HL-60 (cell line): Measurements from ENCODE around the gene RNF26.

Experiments used
- DNase-seq, 2 experiments: peaks; one replicate each; pipeline ENCODE4 v3.0.0-alpha.2; 2010 to 2020; ENCODE audit warnings: low read depth in 1 of 2, low spot score in 1 of 2
- H3K27ac ChIP-seq: fragments of 250-450 bp; sonication (Bioruptor Pico); replicated peaks from 2 replicates; pipeline ENCODE4 v1.5.1; 2020; ENCODE audit warnings: mild to moderate bottlenecking, moderate library complexity
- H3K27me3 ChIP-seq: fragments of 250-450 bp; sonication (Bioruptor Pico); 2 replicates; pipeline ENCODE4 v1.5.1; 2021; ENCODE audit warnings: mild to moderate bottlenecking, moderate library complexity; ENCODE audit not compliant: insufficient read depth, poor library complexity, severe bottlenecking
- H3K4me3 ChIP-seq: replicated peaks from 2 replicates; pipeline ENCODE4 v1.5.1; 2011; ENCODE audit warnings: mild to moderate bottlenecking, control low read depth, low read length; ENCODE audit not compliant: insufficient read depth
- GABPA ChIP-seq: IDR thresholded peaks from 2 replicates; pipeline ENCODE4 v1.6.1; 2012; ENCODE audit warnings: low read depth
- POLR2AphosphoS5 ChIP-seq: IDR thresholded peaks from 2 replicates; pipeline ENCODE4 v1.6.1; 2012; ENCODE audit warnings: low read depth
- SPI1 ChIP-seq: IDR thresholded peaks from 2 replicates; pipeline ENCODE4 v1.6.1; 2012; ENCODE audit warnings: low read depth, mild to moderate bottlenecking, borderline replicate concordance
- TF ChIP-seq, protein P1 (sequence below): IDR thresholded peaks from 2 replicates; pipeline ENCODE4 v1.6.1; 2012; ENCODE audit warnings: low read depth; ENCODE audit not compliant: insufficient replicate concordance
- TF ChIP-seq, protein P2 (sequence below): IDR thresholded peaks from one replicate; pipeline ENCODE4 v1.5.1; 2011; ENCODE audit warnings: low read length, control low read depth, inconsistent platforms; ENCODE audit not compliant: insufficient read depth

Gene RNF26

DNA sequence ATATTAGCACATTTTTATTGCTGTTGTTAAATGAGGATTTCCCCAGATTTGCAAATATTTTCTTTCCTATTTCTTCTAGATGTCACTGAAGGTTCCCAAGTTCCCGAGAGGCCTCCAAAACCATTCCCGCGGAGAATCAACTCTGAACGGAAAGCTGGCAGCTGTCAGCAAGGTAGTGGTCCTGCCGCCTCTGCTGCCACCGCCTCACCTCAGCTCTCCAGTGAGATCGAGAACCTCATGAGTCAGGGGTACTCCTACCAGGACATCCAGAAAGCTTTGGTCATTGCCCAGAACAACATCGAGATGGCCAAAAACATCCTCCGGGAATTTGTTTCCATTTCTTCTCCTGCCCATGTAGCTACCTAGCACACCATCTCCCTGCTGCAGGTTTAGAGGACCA lies 34.9 kb upstream of the RNF26 start:
- TF ChIP-seq, protein P1, sequence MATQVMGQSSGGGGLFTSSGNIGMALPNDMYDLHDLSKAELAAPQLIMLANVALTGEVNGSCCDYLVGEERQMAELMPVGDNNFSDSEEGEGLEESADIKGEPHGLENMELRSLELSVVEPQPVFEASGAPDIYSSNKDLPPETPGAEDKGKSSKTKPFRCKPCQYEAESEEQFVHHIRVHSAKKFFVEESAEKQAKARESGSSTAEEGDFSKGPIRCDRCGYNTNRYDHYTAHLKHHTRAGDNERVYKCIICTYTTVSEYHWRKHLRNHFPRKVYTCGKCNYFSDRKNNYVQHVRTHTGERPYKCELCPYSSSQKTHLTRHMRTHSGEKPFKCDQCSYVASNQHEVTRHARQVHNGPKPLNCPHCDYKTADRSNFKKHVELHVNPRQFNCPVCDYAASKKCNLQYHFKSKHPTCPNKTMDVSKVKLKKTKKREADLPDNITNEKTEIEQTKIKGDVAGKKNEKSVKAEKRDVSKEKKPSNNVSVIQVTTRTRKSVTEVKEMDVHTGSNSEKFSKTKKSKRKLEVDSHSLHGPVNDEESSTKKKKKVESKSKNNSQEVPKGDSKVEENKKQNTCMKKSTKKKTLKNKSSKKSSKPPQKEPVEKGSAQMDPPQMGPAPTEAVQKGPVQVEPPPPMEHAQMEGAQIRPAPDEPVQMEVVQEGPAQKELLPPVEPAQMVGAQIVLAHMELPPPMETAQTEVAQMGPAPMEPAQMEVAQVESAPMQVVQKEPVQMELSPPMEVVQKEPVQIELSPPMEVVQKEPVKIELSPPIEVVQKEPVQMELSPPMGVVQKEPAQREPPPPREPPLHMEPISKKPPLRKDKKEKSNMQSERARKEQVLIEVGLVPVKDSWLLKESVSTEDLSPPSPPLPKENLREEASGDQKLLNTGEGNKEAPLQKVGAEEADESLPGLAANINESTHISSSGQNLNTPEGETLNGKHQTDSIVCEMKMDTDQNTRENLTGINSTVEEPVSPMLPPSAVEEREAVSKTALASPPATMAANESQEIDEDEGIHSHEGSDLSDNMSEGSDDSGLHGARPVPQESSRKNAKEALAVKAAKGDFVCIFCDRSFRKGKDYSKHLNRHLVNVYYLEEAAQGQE: no peak
- TF ChIP-seq POLR2AphosphoS5 (no peak), GABPA (no peak), SPI1 (no peak)
- TF ChIP-seq, protein P2, sequence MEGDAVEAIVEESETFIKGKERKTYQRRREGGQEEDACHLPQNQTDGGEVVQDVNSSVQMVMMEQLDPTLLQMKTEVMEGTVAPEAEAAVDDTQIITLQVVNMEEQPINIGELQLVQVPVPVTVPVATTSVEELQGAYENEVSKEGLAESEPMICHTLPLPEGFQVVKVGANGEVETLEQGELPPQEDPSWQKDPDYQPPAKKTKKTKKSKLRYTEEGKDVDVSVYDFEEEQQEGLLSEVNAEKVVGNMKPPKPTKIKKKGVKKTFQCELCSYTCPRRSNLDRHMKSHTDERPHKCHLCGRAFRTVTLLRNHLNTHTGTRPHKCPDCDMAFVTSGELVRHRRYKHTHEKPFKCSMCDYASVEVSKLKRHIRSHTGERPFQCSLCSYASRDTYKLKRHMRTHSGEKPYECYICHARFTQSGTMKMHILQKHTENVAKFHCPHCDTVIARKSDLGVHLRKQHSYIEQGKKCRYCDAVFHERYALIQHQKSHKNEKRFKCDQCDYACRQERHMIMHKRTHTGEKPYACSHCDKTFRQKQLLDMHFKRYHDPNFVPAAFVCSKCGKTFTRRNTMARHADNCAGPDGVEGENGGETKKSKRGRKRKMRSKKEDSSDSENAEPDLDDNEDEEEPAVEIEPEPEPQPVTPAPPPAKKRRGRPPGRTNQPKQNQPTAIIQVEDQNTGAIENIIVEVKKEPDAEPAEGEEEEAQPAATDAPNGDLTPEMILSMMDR: no peak
- H3K27ac ChIP-seq: no peak overlapping the region

DNA sequence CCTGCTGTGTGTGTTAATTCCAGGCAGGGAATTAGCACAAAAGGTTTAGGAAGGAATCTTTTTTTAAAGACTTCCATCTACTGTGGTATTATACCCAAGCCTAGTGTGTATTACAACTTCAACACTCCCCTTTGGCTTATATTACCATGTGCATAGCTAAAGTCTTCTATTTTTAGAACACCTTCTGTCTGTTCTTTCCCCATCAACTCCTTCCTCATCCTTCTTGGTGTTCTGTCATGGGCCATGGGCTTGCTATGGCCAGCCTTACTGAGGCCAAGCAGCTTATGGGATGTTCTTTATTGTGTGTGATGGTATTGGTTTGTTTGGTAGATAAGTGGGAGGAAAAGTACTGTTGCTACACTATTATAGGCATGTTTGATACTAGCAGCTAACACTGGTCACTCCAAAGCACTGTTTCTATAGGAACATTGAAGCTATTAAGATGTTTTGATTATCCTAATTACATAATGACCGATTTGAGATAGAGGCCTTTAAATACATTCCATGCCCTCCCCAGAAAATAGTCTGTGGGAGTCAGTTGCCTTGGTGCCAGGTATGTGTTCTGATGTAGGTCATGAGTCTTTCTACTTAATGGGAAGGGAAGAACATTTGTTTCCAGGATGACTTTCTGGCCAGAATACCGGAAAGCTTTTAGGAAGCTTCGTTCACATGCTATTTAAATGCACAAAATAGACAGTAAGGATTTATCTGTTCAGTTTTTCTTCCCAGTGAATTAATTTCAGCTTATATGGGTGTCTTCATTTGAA lies 33.9 kb upstream of the RNF26 start:
- TF ChIP-seq, protein P2: no peak
- TF ChIP-seq SPI1: no peak
- no peak for TF ChIP-seq POLR2AphosphoS5
- TF ChIP-seq, protein P1: no peak
- no peak for TF ChIP-seq GABPA
- Histone ChIP-seq H3K27ac (no peak overlapping the region), H3K4me3 (no peak overlapping the region), H3K27me3 (no peaks in the 10 kb centered on the region)
- no peak for DNase-seq

More for the DNA sequence above, 34.9 kb upstream of the RNF26 start:
- Histone ChIP-seq H3K4me3 (no peak overlapping the region), H3K27me3 (no peaks in the 10 kb centered on the region)
- no peak for DNase-seq

DNA sequence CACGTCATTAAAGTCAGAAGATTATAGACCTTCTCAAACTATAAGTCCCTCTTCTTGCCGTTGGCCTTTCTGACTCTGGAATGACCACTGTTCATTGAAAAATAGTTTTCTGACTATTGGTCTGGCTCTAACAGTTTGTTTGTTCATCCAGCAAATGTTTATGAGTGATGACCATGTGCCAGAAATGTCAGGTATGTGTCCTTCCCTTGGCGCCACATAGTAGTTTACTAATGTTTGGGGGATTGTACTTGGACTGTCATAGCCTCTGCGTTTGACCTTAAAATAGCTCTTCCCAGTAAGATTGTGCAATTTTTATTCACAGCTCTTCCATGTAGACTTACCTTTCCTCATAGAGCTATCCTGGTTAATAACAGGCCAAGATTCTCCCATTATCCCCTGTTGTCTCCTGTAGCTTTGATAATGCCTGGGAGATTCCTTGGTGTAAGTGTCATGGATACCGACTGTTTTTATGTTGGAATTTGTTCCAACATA lies 31.1 kb upstream of the RNF26 start:
- Histone ChIP-seq H3K27ac (no peak overlapping the region), H3K4me3 (no peak overlapping the region), H3K27me3 (no peaks in the 10 kb centered on the region)
- DNase-seq: no peak
- TF ChIP-seq, protein P1: no peak
- TF ChIP-seq SPI1 (no peak), GABPA (no peak), POLR2AphosphoS5 (no peak)
- TF ChIP-seq, protein P2: no peak
